ENCODE data around the gene FSTL4.

The FSTL4 gene

GRCh38 chr5:133155326-133155969 is 456.9 kb downstream of the FSTL4 start:
- no peak for FAIRE-seq

GRCh38 chr5:133154274-133155075 is 457.9 kb downstream of the FSTL4 start:
- FAIRE-seq: no peak
- no peak for DNase-seq (ENCODE audit: insufficient read length, low spot score)

More at GRCh38 chr5:133155326-133155969, 456.9 kb downstream of the FSTL4 start:
- no peak for DNase-seq (ENCODE audit: insufficient read length, low spot score)

DNA sequence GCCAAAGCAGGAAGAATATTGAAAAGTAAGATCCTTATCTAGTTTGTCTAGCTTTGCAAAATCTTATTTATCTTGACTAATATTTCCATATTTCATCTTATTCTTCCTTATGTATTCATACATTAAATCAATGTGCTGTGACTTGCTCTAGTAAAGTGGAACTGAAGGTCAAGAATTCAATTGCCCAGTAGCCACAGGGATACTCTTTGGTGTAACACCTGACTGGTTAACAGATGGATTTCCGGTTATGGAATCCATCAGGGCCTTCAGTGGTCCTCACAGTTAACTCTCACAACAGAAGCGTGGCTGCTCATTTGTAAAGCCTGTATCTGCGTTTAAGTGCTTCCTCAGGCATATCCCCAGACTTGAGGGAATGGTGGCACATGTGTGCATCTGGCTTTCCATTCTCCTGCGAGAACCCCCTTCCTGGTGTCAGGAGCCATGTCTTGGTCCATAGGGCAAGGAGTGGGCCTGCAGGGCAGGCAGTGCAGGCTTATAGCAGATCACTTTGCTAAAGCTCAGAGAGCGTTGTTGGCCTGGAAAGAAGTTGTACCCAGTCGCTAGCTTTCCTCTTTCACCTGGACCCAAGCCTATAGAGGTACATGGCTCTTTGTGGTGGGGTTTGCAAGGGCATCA is 461.3 kb downstream of the FSTL4 start:
- FAIRE-seq: no peak
- DNase-seq (ENCODE audit: insufficient read length, low spot score): no peak

- FAIRE-seq: no peak
- no peak for DNase-seq (ENCODE audit: insufficient read length, low spot score)
These were observed 463.0 kb downstream of the FSTL4 start for GRCh38 chr5:133149345-133149744.

GRCh38 chr5:133147815-133148567 is 464.4 kb downstream of the FSTL4 start:
- DNase-seq (ENCODE audit: insufficient read length, low spot score): no peak
- FAIRE-seq: no peak

- DNase-seq (ENCODE audit: insufficient read length, low spot score): no peak
- FAIRE-seq: no peak
These were observed 464.9 kb downstream of the FSTL4 start for GRCh38 chr5:133147411-133147810.

Measured in GM19239 (cell line).